Breast epithelium (tissue), 4 donors: ENCODE results near the gene PACRGL. TPM values are rescaled to one million over a fixed set of nuclear protein-coding genes. Genes with fewer than 3 reads are reported as not detected.
A peak's percentile ranks its signal among the peaks of the same experiment; 100 is the strongest.

Experiments used
- DNase-seq, 2 donors: peaks; one replicate each; pipeline ENCODE4 v3.0.0-alpha.2; 2019; ENCODE audit warnings: low spot score in 2 of 2
- H3K27ac ChIP-seq, 2 donors: fragments of 200-600 bp; sonication (generic) in 1 of 2; one replicate each; pipeline ENCODE4 v1.5.1; 2016 to 2019; ENCODE audit warnings: mild to moderate bottlenecking in 1 of 2
- H3K27me3 ChIP-seq, 2 donors: fragments of 200-600 bp; sonication (generic) in 1 of 2; one replicate each; pipeline versions ENCODE4 v1.5.1 to v1.6.0; 2017 to 2019; ENCODE audit warnings: control low read depth in 1 of 2, mild to moderate bottlenecking in 1 of 2
- H3K36me3 ChIP-seq: fragments of 200-600 bp; one replicate; pipeline ENCODE4 v1.5.1; 2019
- H3K4me1 ChIP-seq, 2 donors: fragments of 200-600 bp; sonication (generic); one replicate each; pipeline ENCODE4 v1.5.1; 2016 to 2019; ENCODE audit warnings: control low read depth in 1 of 2
- H3K4me3 ChIP-seq, 3 donors: fragments of 200-600 bp; sonication (generic); 1 replicate in 2 of 3; 2 replicates in 1 of 3; pipeline ENCODE4 v1.5.1; 2016 to 2019; ENCODE audit warnings: mild to moderate bottlenecking in 3 of 3, moderate library complexity in 2 of 3
- H3K9me3 ChIP-seq, 2 donors: fragments of 200-600 bp; sonication (generic) in 1 of 2; one replicate each; pipeline ENCODE4 v1.5.1; 2016 to 2019; ENCODE audit warnings: control low read depth in 1 of 2
- POLR2A ChIP-seq: fragments of 450-650 bp; IDR thresholded peaks from one replicate; pipeline ENCODE4 v1.6.1; 2016; ENCODE audit warnings: antibody characterized with exemption, mild to moderate bottlenecking, moderate library complexity
- POLR2AphosphoS5 ChIP-seq, 3 donors: sonication (generic); formaldehyde crosslinking; IDR thresholded peaks; one replicate each; pipeline ENCODE4 v1.6.1; 2017; ENCODE audit warnings: antibody characterized with exemption in 3 of 3
- intact Hi-C: fragments of 100-400 bp; cut with DNase I; formaldehyde crosslinking; loops from one replicate; pipeline ENCODE4 v1.15.1; 2023; ENCODE audit warnings: low total_unique reads
- total RNA-seq, 3 donors: library from RNA; depleted of rRNA; stranded (reverse); fragments of >200 nt; gene quantifications; one replicate each; pipeline ENCODE4 v1.1.0, GENCODE V29; 2016
- TF ChIP-seq, protein P1 (sequence below), 3 donors: fragments of 450-650 bp; IDR thresholded peaks; one replicate each; pipeline ENCODE4 v1.5.1; 2016 to 2017; ENCODE audit warnings: antibody characterized with exemption in 3 of 3, mild to moderate bottlenecking in 3 of 3, moderate library complexity in 3 of 3

Gene PACRGL
- total RNA-seq, 3 donors from 2014 or later: 25.4 to 53.4 (median 46.2) TPM

DNA sequence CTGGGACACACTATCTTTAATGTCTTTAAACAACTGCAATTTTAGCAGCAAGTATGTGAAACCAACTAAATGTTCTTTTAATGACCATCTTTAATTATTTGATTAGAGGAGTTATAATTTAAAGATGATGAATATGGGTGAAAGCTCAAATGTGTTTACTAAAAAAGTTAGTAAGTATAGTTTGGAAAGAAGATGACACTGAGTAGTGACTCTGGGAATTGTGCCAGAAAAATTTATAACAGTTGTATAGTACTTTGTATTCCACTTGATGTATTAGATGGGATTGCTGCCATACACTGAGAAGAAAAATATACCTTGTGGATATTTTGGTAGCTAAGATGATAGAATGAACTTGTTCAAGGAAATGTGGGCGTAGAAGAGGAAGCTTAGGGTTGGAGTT lies 19.5 kb upstream of the PACRGL start:
- Histone ChIP-seq H3K36me3 (no peaks in the 10 kb centered on the region), H3K27ac (no peak overlapping the region), H3K9me3 (no peaks in the 10 kb centered on the region), H3K4me3 (no peak overlapping the region), H3K27me3 (no peaks in the 10 kb centered on the region), H3K4me1 (no peaks in the 10 kb centered on the region)
- no peak for DNase-seq
- TF ChIP-seq POLR2A (no peak), POLR2AphosphoS5 (IDR thresholded peaks at IDR 0.05) (no peak)
- TF ChIP-seq, protein P1, sequence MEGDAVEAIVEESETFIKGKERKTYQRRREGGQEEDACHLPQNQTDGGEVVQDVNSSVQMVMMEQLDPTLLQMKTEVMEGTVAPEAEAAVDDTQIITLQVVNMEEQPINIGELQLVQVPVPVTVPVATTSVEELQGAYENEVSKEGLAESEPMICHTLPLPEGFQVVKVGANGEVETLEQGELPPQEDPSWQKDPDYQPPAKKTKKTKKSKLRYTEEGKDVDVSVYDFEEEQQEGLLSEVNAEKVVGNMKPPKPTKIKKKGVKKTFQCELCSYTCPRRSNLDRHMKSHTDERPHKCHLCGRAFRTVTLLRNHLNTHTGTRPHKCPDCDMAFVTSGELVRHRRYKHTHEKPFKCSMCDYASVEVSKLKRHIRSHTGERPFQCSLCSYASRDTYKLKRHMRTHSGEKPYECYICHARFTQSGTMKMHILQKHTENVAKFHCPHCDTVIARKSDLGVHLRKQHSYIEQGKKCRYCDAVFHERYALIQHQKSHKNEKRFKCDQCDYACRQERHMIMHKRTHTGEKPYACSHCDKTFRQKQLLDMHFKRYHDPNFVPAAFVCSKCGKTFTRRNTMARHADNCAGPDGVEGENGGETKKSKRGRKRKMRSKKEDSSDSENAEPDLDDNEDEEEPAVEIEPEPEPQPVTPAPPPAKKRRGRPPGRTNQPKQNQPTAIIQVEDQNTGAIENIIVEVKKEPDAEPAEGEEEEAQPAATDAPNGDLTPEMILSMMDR (IDR thresholded peaks at IDR 0.05): no peak
- intact Hi-C loops: no loop called here

DNA sequence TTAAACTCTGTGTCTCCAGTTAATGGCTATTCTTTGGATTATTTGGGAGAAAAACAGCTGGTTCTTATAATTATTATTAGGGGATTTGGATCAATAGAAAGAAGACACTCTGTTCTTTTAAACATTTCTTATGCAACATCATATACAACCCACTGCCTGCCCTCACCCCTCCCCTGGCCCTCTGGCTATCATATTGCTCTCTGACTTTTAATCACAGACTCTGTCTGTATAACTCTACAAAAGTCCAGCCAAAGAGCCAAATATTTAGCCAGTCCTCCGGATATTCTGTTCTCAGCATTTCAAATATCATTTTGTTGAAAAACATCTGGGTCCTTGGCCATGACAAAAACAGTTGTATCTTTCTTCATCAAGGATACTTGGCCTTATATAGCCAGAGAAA lies 19.0 kb upstream of the PACRGL start:
- intact Hi-C loops: no loop called here
- Histone ChIP-seq H3K27ac (no peak overlapping the region), H3K27me3 (no peaks in the 10 kb centered on the region), H3K4me3 (no peak overlapping the region), H3K36me3 (no peaks in the 10 kb centered on the region), H3K4me1 (no peaks in the 10 kb centered on the region), H3K9me3 (no peaks in the 10 kb centered on the region)
- TF ChIP-seq POLR2A (no peak), POLR2AphosphoS5 (IDR thresholded peaks at IDR 0.05) (no peak)
- TF ChIP-seq, protein P1 (IDR thresholded peaks at IDR 0.05): no peak
- DNase-seq: no peak

DNA sequence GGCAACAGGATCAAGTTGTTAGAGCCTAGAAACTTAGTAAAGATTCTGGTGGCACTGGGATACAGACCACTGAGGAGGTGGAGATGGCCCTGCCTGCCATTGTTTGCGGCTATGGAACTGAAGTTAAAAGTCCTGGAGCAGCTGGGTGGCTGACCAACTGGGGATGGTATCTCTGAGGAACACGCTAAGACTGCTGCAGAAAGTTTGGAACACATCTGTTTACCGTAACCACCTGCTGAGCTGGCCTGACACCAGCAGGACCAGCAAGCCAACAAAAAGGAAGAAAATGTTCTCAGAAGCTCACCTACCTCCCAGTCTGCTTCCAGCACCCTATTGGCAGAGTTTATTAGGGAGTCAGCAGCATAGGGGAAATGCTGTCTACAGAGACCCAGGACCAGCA lies 17.4 kb upstream of the PACRGL start:
- no peak for TF ChIP-seq POLR2A
- TF ChIP-seq POLR2AphosphoS5 (IDR thresholded peaks at IDR 0.05): no peak
- TF ChIP-seq, protein P1 (IDR thresholded peaks at IDR 0.05): no peak
- Histone ChIP-seq H3K4me3 (no peak overlapping the region), H3K27me3 (no peaks in the 10 kb centered on the region), H3K36me3 (no peaks in the 10 kb centered on the region), H3K9me3 (no peaks in the 10 kb centered on the region), H3K27ac (no peak overlapping the region), H3K4me1 (no peaks in the 10 kb centered on the region)
- intact Hi-C loops: no loop called here
- DNase-seq: no peak

DNA sequence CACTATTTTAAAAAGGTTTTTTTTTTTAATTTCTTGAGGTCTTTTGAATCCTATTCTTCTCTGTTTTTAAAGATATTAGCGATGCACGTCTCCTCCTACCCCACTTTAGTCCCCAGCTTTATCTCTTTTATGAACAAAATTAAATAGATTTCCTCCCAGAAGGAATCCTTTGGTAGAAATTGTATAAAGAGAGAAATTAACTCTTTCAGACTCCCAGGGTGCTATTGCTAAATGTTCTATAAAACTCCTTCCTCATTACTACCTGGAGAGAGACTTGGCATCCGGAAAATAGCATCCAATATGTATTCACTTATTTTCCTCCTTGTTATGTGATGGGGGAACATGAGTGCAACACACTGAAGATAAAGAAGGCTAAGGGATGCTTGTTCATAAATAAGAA lies 16.5 kb upstream of the PACRGL start:
- Histone ChIP-seq H3K27ac (no peak overlapping the region), H3K4me1 (no peaks in the 10 kb centered on the region), H3K9me3 (no peaks in the 10 kb centered on the region), H3K27me3 (no peaks in the 10 kb centered on the region), H3K36me3 (no peaks in the 10 kb centered on the region), H3K4me3 (no peak overlapping the region)
- TF ChIP-seq POLR2A (no peak), POLR2AphosphoS5 (IDR thresholded peaks at IDR 0.05) (no peak)
- TF ChIP-seq, protein P1 (IDR thresholded peaks at IDR 0.05): no peak
- DNase-seq: no peak
- intact Hi-C loops: no loop called here

DNA sequence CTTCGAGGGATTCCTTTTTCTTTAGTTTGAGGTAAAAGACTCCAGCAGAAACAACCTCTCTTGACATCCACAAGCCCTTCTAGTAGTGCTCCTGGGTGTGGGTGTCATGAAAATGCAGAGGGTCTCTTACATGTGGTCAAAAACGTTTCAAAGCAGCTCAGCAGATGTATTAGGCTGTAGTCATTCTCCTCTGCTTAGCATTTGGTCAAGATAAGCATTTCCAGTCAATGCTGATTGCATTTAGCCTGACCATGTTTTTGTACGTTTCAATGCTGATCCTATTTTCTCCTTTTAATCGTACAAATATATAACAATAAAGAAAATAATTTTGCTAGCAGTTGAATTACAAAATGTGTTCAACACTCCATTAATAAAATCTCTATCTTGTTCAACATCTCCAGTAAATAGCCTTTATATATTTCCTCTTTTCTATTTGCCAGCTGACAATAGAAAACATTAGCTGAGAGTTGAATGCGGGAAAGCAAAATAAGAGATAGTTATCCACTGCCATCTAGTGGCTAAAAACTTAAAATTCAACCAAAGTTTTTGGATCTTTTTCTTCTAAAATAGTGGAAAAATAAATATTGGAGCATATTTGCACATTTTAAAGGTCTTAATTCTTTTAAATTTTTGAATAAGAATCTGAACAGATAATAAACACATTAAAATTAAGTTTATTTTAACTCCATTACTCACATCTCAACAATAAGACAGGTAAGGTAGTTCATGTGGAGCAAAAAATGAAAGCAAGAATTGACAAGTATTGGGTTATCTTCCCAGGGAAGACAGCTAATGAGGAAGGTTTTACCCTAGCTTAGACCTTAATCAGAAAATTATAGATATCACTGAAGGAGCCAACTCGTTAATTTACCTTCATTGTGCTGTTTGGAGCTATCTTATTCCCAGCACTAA lies 15.2 kb upstream of the PACRGL start:
- TF ChIP-seq POLR2A (no peak), POLR2AphosphoS5 (IDR thresholded peaks at IDR 0.05) (no peak)
- TF ChIP-seq, protein P1 (IDR thresholded peaks at IDR 0.05): peak in 2 of 3 donors; percentile 53 to 56
- intact Hi-C loops: no loop called here

More for the DNA sequence above, 15.2 kb upstream of the PACRGL start:
- Histone ChIP-seq H3K27ac (no peak overlapping the region), H3K9me3 (no peaks in the 10 kb centered on the region), H3K4me3 (no peak overlapping the region), H3K36me3 (no peaks in the 10 kb centered on the region), H3K27me3 (no peaks in the 10 kb centered on the region), H3K4me1 (no peaks in the 10 kb centered on the region)
- DNase-seq: no peak
